GM21390 (cell line): Measurements from ENCODE around the gene SLC26A9.

Source experiments
- ATAC-seq: cut with Tn5 transposase; IDR thresholded peaks from one replicate; pipeline ENCODE4 v1.9.1; 2021; ENCODE audit not compliant: unreplicated experiment

Gene SLC26A9

DNA sequence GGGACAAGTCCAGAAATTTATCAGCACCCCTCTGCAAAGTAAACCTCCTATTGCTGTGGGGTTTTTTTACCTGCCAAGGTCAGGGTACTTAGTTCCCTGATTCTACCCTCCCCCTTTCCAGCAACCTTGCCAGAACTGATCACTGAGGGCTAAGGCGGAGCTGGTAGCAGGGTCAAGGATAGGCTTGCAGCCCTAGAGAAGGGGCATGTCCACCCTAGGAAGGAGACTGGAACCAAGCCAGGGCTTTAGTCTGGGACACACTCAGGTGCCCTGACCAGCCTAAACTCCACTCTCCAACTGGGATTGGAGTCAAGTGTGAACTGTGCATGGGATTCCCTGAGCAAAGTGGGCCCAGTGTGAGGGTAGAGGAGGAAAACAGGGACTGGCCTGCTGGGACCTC lies 6.5 kb upstream of the SLC26A9 start:
- no peak for ATAC-seq

DNA sequence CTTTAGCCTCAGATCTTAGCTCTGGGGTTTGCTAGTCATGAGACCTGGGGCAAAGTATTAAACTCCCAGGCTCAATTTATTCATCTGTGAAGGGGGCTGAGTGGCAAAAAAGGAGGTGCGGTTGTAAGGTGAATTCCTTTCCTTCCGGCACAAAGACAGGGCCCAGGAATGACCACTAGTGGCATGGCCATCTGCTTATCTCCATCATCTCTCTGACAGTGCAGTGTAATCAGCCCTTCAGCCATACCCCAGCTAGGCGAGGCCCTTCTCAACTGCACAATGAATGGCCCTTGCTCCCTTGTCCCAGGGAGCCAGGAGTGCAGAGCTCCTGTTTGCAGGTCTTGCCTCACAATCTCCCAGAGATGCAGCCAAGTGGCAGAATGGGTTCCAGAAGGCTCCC lies 5.6 kb upstream of the SLC26A9 start:
- no peak for ATAC-seq

DNA sequence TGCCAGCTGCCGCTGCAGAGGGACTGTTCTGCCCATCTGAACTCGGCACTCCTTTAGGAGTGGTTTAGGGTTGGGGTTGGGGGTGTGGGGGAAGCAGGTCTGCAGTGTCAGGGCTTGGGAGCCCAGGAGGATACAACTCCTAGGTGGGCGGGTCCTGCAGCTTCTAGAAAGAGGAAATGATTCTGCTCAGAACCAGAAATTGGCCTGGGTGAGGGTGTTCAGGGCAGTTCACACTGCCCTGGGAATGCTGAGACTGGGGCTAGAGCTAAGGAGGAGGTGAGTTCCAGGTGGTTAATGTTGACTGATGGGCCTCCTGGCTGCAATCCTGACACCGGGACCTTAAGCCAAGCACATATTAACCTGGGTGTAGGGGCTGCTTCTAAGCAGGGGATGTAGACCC lies 4.8 kb upstream of the SLC26A9 start:
- no peak for ATAC-seq

DNA sequence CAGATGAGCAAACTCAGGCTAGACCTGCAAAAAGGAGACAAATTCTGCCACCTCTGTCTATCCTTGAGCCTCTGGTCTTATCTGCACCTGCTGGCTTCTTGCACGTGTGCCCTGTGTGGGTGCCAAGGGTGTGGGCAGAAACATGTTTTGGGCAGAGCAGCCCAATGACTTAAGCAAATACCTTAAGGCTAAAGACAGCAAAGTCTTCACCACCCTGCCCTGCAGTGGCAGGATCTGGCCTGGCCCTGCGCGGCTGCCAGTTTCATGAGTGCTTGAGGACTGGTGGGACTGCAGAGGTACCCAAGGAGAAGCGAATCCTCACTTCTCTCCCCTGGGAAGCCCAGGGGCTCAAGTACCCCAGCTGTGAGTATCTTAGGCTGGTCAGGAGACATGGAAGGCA lies 3.8 kb upstream of the SLC26A9 start:
- ATAC-seq = no peak

- ATAC-seq = no peak
Measured at GRCh38 chr1:205945069-205945468, 1.8 kb upstream of the SLC26A9 start.

DNA sequence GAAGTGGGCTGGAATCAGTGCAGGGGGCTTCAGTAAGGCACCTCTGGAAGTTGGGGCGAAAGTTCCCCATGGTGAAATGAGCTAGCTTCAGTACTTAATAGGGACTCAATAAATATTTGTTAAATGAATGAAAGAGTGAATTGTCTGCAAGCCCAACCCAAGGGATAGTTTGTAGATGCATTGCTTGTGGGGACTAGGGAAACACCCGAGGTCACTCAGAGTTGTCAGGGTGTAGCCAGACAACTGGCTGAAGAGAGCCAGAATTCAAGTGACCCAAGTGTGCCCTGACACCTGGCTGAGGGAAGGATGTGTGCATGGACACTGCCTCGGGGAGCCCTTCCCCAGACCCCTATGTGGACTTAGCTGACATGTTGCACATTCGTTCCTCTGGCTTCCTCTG lies 1.3 kb upstream of the SLC26A9 start:
- no peak for ATAC-seq

- no peak for ATAC-seq
Measured at GRCh38 chr1:205942631-205943159, 561 bp downstream of the SLC26A9 start.

- no peak for ATAC-seq
Measured at GRCh38 chr1:205940710-205941109, 2.5 kb downstream of the SLC26A9 start.

DNA sequence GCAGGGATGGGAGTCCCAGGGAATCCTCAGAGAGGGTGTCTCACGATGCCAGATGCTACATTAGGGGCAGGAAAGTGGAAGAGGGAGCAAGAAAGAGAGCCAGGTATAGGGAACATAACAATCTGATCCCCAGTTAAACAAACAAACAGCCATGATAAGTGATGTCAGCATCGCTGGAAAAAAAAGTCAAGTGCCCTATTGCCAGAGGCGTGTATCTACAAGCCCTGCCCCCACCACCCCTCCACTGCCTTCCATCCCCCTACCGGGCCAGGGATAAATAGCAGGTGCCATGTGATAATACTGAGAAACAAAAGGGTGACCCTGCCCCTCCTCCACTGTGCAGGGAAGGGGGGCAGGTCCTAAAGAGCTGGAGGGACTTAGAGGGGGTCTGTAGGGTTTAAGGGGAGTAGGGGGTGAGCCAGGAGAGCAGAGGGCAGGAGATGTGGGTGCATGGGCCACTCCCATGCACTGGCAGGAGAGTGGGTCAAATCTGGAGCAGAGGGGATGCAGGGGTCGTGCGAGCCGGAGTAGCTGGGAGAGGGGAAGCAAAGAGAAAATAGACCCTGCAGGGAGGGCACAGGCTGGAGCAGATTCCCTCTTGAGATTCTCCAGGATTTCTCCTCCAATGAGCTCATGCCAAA lies 3.4 kb downstream of the SLC26A9 start:
- ATAC-seq = no peak

DNA sequence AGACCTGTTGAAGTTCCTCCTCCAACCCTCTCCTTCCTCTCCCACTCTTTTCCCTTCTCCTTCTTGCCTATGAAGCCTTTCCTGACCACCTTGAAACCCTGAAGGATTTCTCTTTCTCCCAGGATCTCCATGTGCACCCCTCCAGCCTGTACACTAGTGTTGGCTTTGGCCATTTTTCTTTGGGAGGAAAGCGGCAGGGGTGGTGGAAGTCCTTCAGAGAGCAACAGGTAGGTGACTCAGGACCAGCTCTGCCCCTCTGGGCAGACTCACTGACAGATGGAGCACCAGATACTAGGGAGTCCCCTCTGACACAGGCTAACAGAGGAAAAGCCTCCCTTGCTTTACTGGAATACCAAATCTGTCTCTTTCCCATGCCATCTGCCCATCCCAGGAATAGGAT lies 4.6 kb downstream of the SLC26A9 start:
- ATAC-seq = no peak

DNA sequence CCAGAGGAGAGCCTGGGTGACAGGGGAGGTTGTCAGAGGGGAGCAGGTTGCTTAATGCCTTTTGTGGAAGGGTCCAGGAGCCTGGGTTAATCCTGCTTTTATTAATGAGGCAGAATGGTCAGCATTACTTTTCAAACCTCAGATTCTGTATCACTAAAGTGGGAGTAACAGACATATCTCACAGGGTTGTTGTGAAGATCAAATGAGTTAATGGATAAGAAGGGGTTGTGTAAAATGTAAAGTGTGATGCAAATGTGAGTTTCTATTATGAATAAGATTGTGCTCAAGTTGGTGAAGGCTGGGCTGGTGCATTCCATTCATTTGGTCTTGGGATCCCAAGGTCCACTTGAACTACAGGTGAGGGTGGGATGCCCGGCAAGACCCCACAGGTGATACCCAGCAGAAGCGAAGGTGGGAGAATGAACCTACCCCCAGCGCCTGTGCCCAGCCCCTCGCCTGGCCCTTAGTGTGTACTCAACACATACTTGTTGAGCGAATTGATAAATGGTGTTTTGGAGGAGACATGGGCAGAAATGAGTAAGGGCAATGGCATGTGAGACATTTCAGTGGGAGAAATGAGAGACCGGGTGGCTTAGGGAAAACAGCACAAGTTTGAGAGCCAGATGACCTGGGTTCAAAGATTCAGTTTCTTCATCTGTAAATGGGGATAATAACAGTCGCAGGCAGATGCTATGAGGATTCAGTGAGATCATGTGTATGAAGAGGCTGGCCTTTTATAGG lies 6.2 kb downstream of the SLC26A9 start:
- no peak for ATAC-seq

DNA sequence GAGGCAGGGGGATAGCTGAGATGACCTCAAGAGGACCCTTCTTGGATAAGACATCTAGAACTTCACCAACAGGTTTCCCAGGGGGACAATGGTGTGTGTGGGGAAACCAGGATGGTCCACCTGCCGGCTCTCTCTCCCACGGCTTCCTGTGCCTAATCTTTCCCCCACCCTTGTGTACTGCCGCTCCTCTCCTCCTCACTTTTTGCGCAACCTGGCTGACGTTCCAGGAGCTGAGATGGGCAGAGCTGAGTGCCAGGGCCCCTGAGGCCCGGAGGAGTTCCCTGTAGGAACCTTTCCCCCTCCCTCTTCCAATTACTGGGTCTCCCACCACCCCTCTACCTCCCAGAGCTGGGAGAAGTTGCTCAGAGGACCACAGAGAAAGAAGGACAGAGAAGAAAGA lies 6.9 kb downstream of the SLC26A9 start:
- ATAC-seq = no peak

DNA sequence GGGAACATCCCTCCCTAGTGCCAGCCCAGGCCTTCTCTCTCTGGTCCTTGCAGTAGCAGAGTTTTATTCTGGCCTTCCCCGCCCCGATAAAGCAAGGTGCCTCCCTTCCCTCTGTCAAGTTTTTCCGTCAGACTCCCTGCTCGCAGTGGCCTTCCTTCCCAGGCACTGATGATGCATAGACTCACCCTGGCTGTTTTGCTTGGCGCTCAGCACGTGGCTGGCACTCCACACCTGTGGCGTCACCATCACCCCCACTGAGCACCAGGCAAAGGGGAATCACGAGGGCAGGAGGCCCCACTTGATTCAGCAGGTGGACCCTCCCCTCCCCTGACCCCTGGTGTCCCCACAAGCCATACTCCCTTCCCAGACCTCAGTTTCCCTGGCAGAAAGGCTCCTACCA lies 7.4 kb downstream of the SLC26A9 start:
- ATAC-seq = no peak

DNA sequence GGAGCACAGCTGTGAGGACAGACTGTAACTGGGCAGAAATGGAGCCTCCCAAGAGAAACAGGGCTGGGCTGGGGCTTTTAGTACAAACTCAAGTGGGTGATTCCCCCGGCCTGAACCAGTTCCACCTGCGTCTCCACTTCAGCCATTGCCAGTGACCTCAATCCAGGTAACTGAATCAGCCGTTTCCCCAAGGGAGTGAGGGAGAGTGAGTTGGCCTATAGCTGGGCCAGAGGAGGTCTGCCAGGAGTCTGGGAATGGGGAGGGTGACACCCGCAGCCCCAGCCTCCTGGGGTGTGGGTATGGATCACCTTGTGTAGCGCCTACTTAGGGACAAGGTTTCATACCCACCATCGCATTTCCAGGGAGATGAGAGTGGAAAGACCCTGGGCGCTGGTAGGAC lies 8.5 kb downstream of the SLC26A9 start:
- ATAC-seq = no peak

- ATAC-seq = no peak
Measured at GRCh38 chr1:205933671-205934618, 9.3 kb downstream of the SLC26A9 start.

- ATAC-seq = no peak
Measured at GRCh38 chr1:205932776-205933175, 10.5 kb downstream of the SLC26A9 start.

DNA sequence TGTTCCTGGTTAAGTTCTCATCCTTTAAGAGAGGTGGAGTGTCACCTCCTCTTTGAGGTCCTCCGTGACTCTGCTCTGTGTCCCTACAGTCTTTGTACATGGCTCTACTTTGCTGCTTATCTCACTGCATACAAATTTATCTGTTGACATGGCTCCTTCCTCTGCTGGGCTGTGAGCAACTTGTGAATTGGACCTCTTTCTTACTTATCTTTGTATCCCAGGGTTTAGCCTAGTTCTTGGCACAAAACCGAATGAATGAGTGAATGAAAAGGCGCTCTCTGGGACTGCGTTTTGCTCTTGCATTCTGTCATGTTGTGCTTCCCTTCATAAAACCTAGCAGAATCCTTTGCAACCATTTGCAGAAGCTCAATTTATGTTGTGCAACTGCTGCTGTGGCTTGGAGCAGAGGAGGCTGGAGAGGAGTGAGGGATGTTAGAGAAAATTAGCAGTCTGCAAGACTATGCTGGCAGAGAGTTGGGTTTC lies 12.4 kb downstream of the SLC26A9 start:
- ATAC-seq = no peak

GRCh38 chr1:205930195-205930577 lies 13.1 kb downstream of the SLC26A9 start:
- no peak for ATAC-seq

GRCh38 chr1:205929496-205930194 lies 13.6 kb downstream of the SLC26A9 start:
- no peak for ATAC-seq

DNA sequence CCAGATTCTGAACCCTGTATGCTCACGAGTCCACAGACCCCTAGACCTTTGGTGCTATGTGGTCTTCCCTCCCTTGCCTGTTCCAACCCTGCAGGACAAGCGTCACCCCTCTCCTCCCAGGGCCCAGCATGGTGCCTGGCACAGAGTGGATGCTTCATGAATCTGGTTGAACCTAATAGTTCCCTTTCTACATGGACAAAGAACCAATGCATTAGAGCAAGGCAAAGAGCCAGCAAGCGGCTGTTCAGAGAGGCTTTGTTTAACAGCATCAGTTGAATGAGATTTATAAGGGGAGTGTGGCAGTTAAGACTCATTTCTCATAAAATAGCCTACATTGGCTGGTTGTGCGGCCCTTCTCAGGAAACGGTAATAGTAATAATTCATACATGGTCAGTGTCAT lies 14.9 kb downstream of the SLC26A9 start:
- ATAC-seq = no peak

- no peak for ATAC-seq
Measured at GRCh38 chr1:205927676-205928075, 15.6 kb downstream of the SLC26A9 start.
